Activated CD8-positive, alpha-beta memory T cell treated with anti-CD3 and anti-CD28 coated beads, Interleukin-2, amount 50 U/mL, for 4 hours (primary cell): Measurements from ENCODE around the gene PIGH.
"Not testable (repeated sequence)": the region's sequence is repeated elsewhere in the genome, so short reads cannot be mapped to it uniquely, and the experiment has no call there.

Experiments used
- DNase-seq: peaks from one replicate; pipeline ENCODE4 v3.0.0-alpha.2; 2020

Gene PIGH

GRCh38 chr14:67607646-67608045, 7.6 kb upstream of the PIGH start:
- no peak for DNase-seq

GRCh38 chr14:67602995-67603545, 3.0 kb upstream of the PIGH start:
- DNase-seq = no peak

GRCh38 chr14:67602076-67602475, 2.0 kb upstream of the PIGH start:
- no peak for DNase-seq

- DNase-seq = not testable (repeated sequence)
Measured at GRCh38 chr14:67600562-67600974, 500 bp upstream of the PIGH start.

GRCh38 chr14:67595392-67595791, 4.7 kb downstream of the PIGH start:
- DNase-seq = no peak

- not testable (repeated sequence) for DNase-seq
Measured at GRCh38 chr14:67593650-67594049, 6.4 kb downstream of the PIGH start.

GRCh38 chr14:67589204-67589770, 10.8 kb downstream of the PIGH start:
- no peak for DNase-seq

- DNase-seq = no peak
Measured at GRCh38 chr14:67586369-67586768, 13.7 kb downstream of the PIGH start.

GRCh38 chr14:67584978-67585377, 15.1 kb downstream of the PIGH start:
- no peak for DNase-seq

GRCh38 chr14:67583711-67584644, 16.1 kb downstream of the PIGH start:
- peak; percentile 25 for DNase-seq

DNA sequence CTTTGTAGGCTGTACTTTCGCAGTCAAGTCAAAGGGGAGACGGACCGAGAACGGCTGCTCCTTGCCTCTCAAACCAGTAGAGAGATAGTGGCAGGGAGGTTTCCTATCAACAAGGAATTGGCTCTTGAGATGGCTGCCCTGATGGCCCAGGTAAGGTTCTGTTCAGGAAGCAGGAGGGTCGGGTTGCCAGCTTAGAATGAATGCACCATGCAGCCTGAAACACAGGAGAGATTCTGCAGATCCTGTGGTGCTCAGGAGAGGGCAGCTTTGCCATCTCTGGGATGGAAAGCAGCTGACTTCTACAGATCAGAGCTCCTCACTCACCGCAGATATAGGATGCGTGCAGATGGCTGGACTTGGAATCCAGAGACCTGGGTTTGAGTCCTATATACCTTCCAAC, 18.0 kb downstream of the PIGH start:
- no peak for DNase-seq

GRCh38 chr14:67581643-67582042, 18.4 kb downstream of the PIGH start:
- no peak for DNase-seq

DNA sequence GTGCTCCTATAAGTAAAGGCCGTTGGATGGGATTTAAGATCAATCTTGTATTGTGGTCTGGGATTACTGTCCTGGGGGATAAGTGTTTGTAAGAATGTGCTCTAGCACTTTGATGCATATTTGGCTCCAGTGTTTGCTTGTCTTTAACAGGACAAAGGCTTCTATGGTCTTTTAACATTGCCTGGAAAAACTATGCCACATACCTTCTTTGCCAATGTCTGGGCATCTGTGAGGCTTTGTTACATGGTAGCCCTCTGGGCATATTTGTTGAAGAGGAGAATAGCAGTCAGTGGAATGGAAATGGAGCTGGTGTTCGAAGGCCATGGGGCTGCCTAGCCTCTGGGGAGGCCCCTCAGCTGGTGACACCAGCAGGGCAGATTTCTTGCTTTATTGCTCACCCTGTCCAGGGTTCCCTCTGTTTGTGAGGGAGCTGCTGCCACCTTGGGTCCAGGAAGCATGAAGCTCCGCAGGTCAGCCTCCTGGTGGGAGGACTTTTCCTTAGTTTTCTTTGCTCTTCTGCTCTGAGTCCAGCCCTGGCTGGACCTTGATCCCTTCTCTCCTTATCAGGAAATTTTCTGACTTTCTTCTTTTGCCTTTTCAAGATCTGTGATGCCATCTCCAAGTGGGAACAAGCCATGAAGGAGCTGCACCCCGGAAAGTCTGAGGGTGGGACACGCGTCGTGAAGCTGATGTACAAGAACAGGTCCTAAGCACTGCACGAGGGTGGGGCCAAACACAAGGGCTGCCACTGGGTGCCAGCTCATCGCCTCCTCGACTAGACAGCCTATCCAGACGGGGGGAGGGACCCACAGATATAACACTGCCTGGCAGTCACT, 19.5 kb downstream of the PIGH start:
- no peak for DNase-seq

DNA sequence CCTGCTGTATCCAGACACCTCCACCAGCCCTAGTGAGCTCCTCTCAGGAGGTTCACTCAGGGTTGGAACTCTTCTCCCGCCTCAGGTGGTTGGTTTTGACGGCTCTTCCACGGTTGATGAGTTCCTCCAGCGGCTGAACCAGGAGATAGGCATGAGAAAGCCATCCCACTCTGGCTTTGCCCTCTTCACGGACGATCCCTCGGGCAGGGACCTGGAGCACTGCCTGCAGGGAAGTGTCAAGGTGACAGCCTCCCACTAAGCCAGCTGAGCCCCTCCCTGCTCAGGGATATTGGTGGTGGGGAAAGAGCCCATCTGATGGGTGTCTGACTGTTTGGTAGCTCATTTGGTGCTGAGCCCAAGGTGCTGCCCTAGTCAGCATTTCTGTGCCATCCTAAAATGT, 20.4 kb downstream of the PIGH start:
- no peak for DNase-seq

GRCh38 chr14:67579040-67579439, 21.0 kb downstream of the PIGH start:
- no peak for DNase-seq

DNA sequence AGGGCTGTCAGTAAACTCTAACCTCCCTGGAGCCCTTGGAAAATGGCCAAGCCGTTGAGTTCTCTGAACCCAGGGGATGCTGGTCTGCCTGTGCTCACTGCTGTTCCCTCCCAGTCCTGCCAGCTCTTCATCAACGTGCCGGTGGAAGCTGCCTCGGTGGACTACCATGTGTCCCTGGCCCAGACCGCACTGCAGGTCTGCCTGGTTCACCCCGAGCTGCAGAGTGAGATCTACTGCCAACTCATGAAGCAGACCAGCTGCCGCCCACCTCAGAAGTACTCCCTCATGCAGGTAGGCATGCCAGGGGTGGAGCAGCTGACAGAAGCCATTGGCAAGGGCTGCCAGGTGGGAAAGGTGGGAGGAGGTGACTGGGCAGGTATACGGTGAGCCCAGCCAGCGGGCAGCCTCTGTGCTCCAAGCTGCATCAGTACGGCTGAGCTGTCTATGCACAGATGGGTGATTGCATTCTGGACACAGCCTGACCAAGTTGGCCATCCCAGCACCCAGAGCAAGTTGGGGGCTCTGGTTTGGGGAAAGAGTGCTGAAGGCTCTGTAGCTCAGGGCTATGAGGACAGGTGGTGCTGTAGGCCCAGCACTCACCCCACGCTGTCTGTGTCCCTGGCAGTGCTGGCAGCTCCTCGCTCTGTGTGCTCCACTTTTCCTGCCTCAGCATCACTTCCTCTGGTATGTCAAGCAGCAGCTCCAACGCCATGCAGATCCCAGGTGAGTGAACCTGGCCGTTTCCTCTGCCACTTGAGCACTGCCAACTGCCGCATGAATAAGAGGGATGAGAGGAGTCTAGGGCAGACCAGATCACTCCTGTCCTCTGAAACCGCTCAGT, 21.9 kb downstream of the PIGH start:
- no peak for DNase-seq

DNA sequence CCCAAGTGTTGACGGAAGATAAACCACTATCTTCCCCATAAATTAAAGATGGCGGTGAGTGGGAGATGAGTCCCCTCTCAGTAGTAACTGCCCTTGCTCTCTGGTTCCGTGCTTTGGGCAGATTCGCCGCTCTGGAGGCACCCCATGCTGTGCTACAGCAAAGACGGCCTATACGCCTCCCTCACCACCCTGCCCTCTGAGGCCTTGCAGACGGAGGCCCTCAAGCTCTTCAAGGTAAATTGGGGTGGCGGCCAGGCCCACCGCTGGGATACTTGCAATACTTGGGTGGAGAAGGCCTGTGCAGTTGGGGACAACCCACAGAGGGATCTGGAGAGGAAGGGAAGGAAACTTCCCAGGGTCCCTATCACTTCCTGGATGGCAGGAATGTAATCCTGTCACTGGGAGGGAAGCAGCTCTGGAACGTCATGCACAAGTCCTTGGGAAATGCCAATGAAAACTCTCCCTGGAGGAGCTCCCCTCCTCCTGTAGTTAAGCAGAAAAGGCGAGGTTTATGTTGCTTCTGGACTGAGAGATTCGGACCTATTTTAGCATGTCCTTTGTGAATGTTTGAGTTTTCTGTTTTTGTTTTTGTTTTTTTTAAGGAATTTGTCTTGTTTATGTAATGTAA, 22.8 kb downstream of the PIGH start:
- no peak for DNase-seq

DNA sequence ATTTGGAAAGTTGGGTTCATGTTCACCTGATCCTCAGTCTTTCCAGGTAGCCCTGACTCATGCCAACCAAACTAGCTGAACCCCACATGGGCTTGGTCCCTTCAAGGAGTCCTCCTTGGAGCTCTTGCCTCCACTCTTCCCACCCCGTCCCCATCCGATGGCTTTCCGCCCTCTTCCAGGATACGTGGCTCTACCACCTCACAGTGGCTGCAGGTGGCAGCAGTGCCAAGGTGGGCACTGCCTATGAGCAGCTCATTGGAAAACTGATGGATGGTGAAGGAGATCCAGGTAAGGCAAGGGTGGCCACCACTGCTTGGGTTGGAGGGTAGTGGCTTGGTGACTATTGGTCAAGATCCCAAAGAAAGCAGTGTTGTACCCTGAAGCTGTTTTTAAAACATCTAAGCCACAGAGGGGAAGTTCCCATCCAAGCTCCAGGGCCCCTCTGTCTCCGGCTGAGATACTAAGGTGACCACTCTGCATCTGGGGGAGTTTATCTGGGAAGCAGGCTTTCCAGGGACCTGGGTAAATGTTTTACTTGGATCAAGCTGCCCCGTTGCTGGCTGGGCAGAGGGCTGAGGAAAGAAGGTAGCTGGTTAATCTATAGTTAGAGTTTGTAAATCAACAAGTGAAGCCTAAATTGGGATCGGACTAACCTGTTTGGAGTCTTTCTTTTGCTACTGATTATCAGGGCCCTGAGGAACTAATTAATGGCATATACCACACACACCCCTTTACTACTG, 23.7 kb downstream of the PIGH start:
- DNase-seq = no peak

- DNase-seq = no peak
Measured at GRCh38 chr14:67575684-67576083, 24.4 kb downstream of the PIGH start.

- no peak for DNase-seq
Measured at GRCh38 chr14:67574806-67575205, 25.3 kb downstream of the PIGH start.

- DNase-seq = no peak
Measured at GRCh38 chr14:67574156-67574555, 25.9 kb downstream of the PIGH start.
